Suprapubic skin (tissue), 4 donors: ENCODE results near the gene CLK2.

Source experiments
- CTCF ChIP-seq, 2 donors: fragments of 200-600 bp in 1 of 2; fragments of 450-650 bp in 1 of 2; sonication (generic) in 1 of 2; IDR thresholded peaks; one replicate each; pipeline ENCODE4 v1.5.1; 2016 to 2019; ENCODE audit warnings: antibody characterized with exemption in 2 of 2, mild to moderate bottlenecking in 1 of 2, moderate library complexity in 1 of 2
- EP300 ChIP-seq: sonication (generic); formaldehyde crosslinking; IDR thresholded peaks from one replicate; pipeline ENCODE4 v1.6.1; 2017; ENCODE audit warnings: antibody characterized with exemption
- POLR2A ChIP-seq, 2 donors: fragments of 450-650 bp; IDR thresholded peaks; one replicate each; pipeline ENCODE4 v1.6.1; 2017; ENCODE audit warnings: antibody characterized with exemption in 2 of 2, mild to moderate bottlenecking in 2 of 2, moderate library complexity in 2 of 2
- POLR2AphosphoS5 ChIP-seq, 3 donors: sonication (generic); formaldehyde crosslinking; IDR thresholded peaks; one replicate each; pipeline ENCODE4 v1.6.1; 2017; ENCODE audit warnings: antibody characterized with exemption in 3 of 3

- TF ChIP-seq CTCF (IDR thresholded peaks at IDR 0.05) (no peak), POLR2AphosphoS5 (IDR thresholded peaks at IDR 0.05) (no peak), POLR2A (IDR thresholded peaks at IDR 0.05) (no peak), EP300 (no peak)
Observed at GRCh38 chr1:155260276-155260675, 13.0 kb downstream of the CLK2 start.
